GM23338 (cell line): ENCODE results near the gene SLC36A3. TPM values are rescaled to one million over a fixed set of nuclear protein-coding genes. Genes with fewer than 3 reads are reported as not detected.

Source experiments
- ATAC-seq: fragments of 200-7000 bp; cut with Tn5 transposase; 3 replicates; pipeline ENCODE4 v1.9.1; 2020
- DNase-seq: peaks from one replicate; pipeline ENCODE4 v3.0.0-alpha.2; 2015; ENCODE audit warnings: low spot score
- H2AFZ ChIP-seq: fragments of 200-600 bp; sonication (generic); 2 replicates; pipeline ENCODE4 v1.8.0; 2016; ENCODE audit warnings: antibody characterized with exemption, mild to moderate bottlenecking, moderate library complexity
- H3F3A ChIP-seq: fragments of 200-600 bp; sonication (generic); replicated peaks from 2 replicates; pipeline ENCODE4 v1.8.0; 2017; ENCODE audit warnings: antibody characterized with exemption, mixed run types, low read depth
- H3K27ac ChIP-seq: fragments of 200-600 bp; sonication (generic); 2 replicates; pipeline ENCODE4 v1.6.1; 2016; ENCODE audit warnings: low read depth
- H3K27me3 ChIP-seq: fragments of 200-600 bp; sonication (generic); 2 replicates; pipeline ENCODE4 v1.8.0; 2016; ENCODE audit warnings: mild to moderate bottlenecking, mixed run types, moderate library complexity; ENCODE audit not compliant: insufficient read depth
- H3K36me3 ChIP-seq: fragments of 200-600 bp; sonication (generic); 2 replicates; pipeline ENCODE4 v1.8.0; 2016; ENCODE audit warnings: mild to moderate bottlenecking; ENCODE audit not compliant: insufficient read depth
- H3K4me1 ChIP-seq: fragments of 200-600 bp; sonication (generic); 2 replicates; pipeline ENCODE4 v1.8.0; 2016; ENCODE audit warnings: mild to moderate bottlenecking, moderate library complexity; ENCODE audit not compliant: insufficient read depth
- H3K4me2 ChIP-seq: fragments of 200-600 bp; sonication (generic); 2 replicates; pipeline ENCODE4 v1.7.1; 2017; ENCODE audit warnings: mixed run types
- H3K4me3 ChIP-seq: fragments of 200-600 bp; sonication (generic); 2 replicates; pipeline ENCODE4 v1.6.1; 2016; ENCODE audit warnings: mixed run types
- H3K79me2 ChIP-seq: fragments of 200-600 bp; sonication (generic); replicated peaks from 2 replicates; pipeline ENCODE4 v1.8.0; 2017; ENCODE audit warnings: mild to moderate bottlenecking; ENCODE audit not compliant: insufficient read depth
- H3K9me2 ChIP-seq: fragments of 200-600 bp; sonication (generic); 2 replicates; pipeline ENCODE4 v1.8.0; 2017; ENCODE audit not compliant: insufficient read depth
- H4K20me1 ChIP-seq: fragments of 200-600 bp; sonication (generic); replicated peaks from 2 replicates; pipeline ENCODE4 v1.8.0; 2017; ENCODE audit warnings: mild to moderate bottlenecking; ENCODE audit not compliant: insufficient read depth
- H3K27ac Mint-ChIP-seq: 2 replicates; pipeline ENCODE4 v1.8.0; 2020; ENCODE audit warnings: inconsistent platforms, mild to moderate bottlenecking, moderate library complexity, mixed read lengths
- H3K27me3 Mint-ChIP-seq: 3 replicates; pipeline ENCODE4 v1.8.0; 2022; ENCODE audit warnings: low read depth, mild to moderate bottlenecking, moderate library complexity, mixed read lengths, inconsistent platforms; ENCODE audit not compliant: insufficient read depth, poor library complexity
- H3K36me3 Mint-ChIP-seq: 3 replicates; pipeline ENCODE4 v1.8.0; 2021; ENCODE audit warnings: low read depth, mild to moderate bottlenecking, inconsistent platforms, moderate library complexity, mixed read lengths
- H3K4me1 Mint-ChIP-seq: 3 replicates; pipeline ENCODE4 v1.8.0; 2020; ENCODE audit warnings: mild to moderate bottlenecking, inconsistent platforms, mixed read lengths
- H3K4me3 Mint-ChIP-seq: 3 replicates; pipeline ENCODE4 v1.8.0; 2021; ENCODE audit warnings: moderate library complexity, mild to moderate bottlenecking, inconsistent platforms, mixed read lengths
- H3K9me3 Mint-ChIP-seq: 3 replicates; pipeline ENCODE4 v1.8.0; 2020; ENCODE audit warnings: moderate library complexity, mild to moderate bottlenecking, inconsistent platforms, mixed read lengths
- CREB1 ChIP-seq: fragments of 250-450 bp; sonication (Bioruptor Pico); IDR thresholded peaks from 2 replicates; pipeline ENCODE4 v1.5.0; 2020; ENCODE audit warnings: low read depth, mild to moderate bottlenecking, moderate library complexity
- CTCF ChIP-seq, 2 experiments: fragments of 200-600 bp in 1 of 2; sonication (generic) in 1 of 2; conservative IDR thresholded peaks; 2 replicates each; pipeline versions ENCODE4 v1.5.1 to v1.6.1; 2016 to 2017; ENCODE audit warnings: antibody characterized with exemption in 2 of 2, low read depth in 2 of 2, mild to moderate bottlenecking in 2 of 2, moderate library complexity in 1 of 2
- ETS1 ChIP-seq: IDR thresholded peaks from 2 replicates; pipeline ENCODE4 v1.6.1; 2016; ENCODE audit warnings: antibody characterized with exemption
- EZH2phosphoT487 ChIP-seq: fragments of 200-600 bp; sonication (generic); IDR thresholded peaks from one replicate; pipeline ENCODE4 v1.8.1; 2018; ENCODE audit warnings: antibody characterized with exemption; ENCODE audit not compliant: unreplicated experiment
- POLR2AphosphoS5 ChIP-seq: IDR thresholded peaks from 2 replicates; pipeline ENCODE4 v1.6.1; 2016; ENCODE audit warnings: antibody characterized with exemption, low read depth
- STAT1 ChIP-seq: IDR thresholded peaks from one replicate; pipeline ENCODE4 v1.6.1; 2016; ENCODE audit warnings: antibody characterized with exemption; ENCODE audit not compliant: unreplicated experiment
- ZNF331 ChIP-seq: fragments of 250-450 bp; sonication (Bioruptor Pico); IDR thresholded peaks from 2 replicates; pipeline ENCODE4 v1.5.0; 2020; ENCODE audit warnings: low read depth, mild to moderate bottlenecking, moderate library complexity
- polyA plus RNA-seq: library from polyadenylated mRNA; unstranded; fragments of >200 nt; fragmentation: Nextera tagmentation; extraction: Ambion mirVana; gene quantifications from 2 replicates; pipeline ENCODE4 v1.2.1, GENCODE V29; 2016
- total RNA-seq: library from RNA; depleted of rRNA; stranded (reverse); fragments of >200 nt; shearing (Covaris generic); gene quantifications from 2 replicates; pipeline ENCODE4 v1.2.3, GENCODE V29; 2014

The SLC36A3 gene
- total and polyA plus RNA-seq, 2 experiments from 2014 or later: not detected

GRCh38 chr5:151270599-151270998 lies 33.0 kb downstream of the SLC36A3 start (continued):
- no peak for TF ChIP-seq CTCF (conservative IDR thresholded peaks at IDR 0.05; ENCODE audit: low read depth in 2 of 2)

GRCh38 chr5:151267491-151268260 lies 35.9 kb downstream of the SLC36A3 start:
- Histone ChIP-seq H2AFZ (no peak overlapping the region), H3K4me2 (no peak overlapping the region), H3F3A (no peaks in the 10 kb centered on the region), H3K27ac (no peak overlapping the region), H3K9me2 (no peaks in the 10 kb centered on the region), H3K79me2 (no peaks in the 10 kb centered on the region), H4K20me1 (no peaks in the 10 kb centered on the region; the same call in 1 of the 2 replicates), H3K36me3 (peaks cover 5% of the 10 kb centered on the region; the same call in 1 of the 2 replicates), H3K27me3 (no peaks in the 10 kb centered on the region), H3K4me3 (no peak overlapping the region), H3K4me1 (no peaks in the 10 kb centered on the region)
- H3K27ac Mint-ChIP-seq: no peak overlapping the region
- TF ChIP-seq STAT1: no peak
- no peaks in the 10 kb centered on the region for H3K9me3 Mint-ChIP-seq
- peaks cover 3% of the 10 kb centered on the region; the same call in 1 of the 3 replicates for H3K4me1 Mint-ChIP-seq
- H3K27me3 Mint-ChIP-seq: peaks cover 5% of the 10 kb centered on the region
- no peak overlapping the region for H3K4me3 Mint-ChIP-seq
- DNase-seq: no peak
- peaks cover 12% of the 10 kb centered on the region for H3K36me3 Mint-ChIP-seq
- ATAC-seq: no peak

GRCh38 chr5:151264113-151264512 lies 39.5 kb downstream of the SLC36A3 start:
- no peak for DNase-seq
- H3K4me3 Mint-ChIP-seq: no peak overlapping the region
- H3K27ac Mint-ChIP-seq: peak overlapping the region; percentile 19; the same call in 1 of the 2 replicates
- no peaks in the 10 kb centered on the region for H3F3A ChIP-seq
- H3K27ac ChIP-seq: no peak overlapping the region
- H3K79me2 ChIP-seq: no peaks in the 10 kb centered on the region
- no peaks in the 10 kb centered on the region for H3K4me1 ChIP-seq
- H3K4me3 ChIP-seq: no peak overlapping the region
- TF ChIP-seq POLR2AphosphoS5: no peak
- no peak for TF ChIP-seq STAT1
- no peak for TF ChIP-seq CREB1
- peaks cover 12% of the 10 kb centered on the region for H3K36me3 Mint-ChIP-seq
- H3K4me2 ChIP-seq: no peak overlapping the region
- peaks cover 5% of the 10 kb centered on the region; the same call in 1 of the 2 replicates for H3K36me3 ChIP-seq
- H3K27me3 ChIP-seq: no peaks in the 10 kb centered on the region
- no peak overlapping the region for H2AFZ ChIP-seq
- peak; percentile 77 for ATAC-seq
- H3K9me3 Mint-ChIP-seq: no peaks in the 10 kb centered on the region
- H3K9me2 ChIP-seq: no peaks in the 10 kb centered on the region
- peaks cover 5% of the 10 kb centered on the region for H3K27me3 Mint-ChIP-seq
- H4K20me1 ChIP-seq: no peaks in the 10 kb centered on the region; the same call in 1 of the 2 replicates
- H3K4me1 Mint-ChIP-seq: peaks cover 3% of the 10 kb centered on the region; the same call in 1 of the 3 replicates

GRCh38 chr5:151262532-151262931 lies 41.0 kb downstream of the SLC36A3 start:
- Histone ChIP-seq H4K20me1 (no peaks in the 10 kb centered on the region; the same call in 1 of the 2 replicates), H2AFZ (no peak overlapping the region), H3K27me3 (no peaks in the 10 kb centered on the region), H3K79me2 (no peaks in the 10 kb centered on the region), H3F3A (no peaks in the 10 kb centered on the region), H3K27ac (no peak overlapping the region), H3K9me2 (no peaks in the 10 kb centered on the region), H3K4me1 (no peaks in the 10 kb centered on the region), H3K4me3 (no peak overlapping the region), H3K4me2 (no peak overlapping the region), H3K36me3 (peaks cover 5% of the 10 kb centered on the region; the same call in 1 of the 2 replicates)
- Mint-ChIP-seq H3K4me1 (peaks cover 12% of the 10 kb centered on the region), H3K4me3 (no peak overlapping the region), H3K27me3 (peaks cover 9% of the 10 kb centered on the region), H3K36me3 (peaks cover 11% of the 10 kb centered on the region), H3K9me3 (no peaks in the 10 kb centered on the region), H3K27ac (no peak overlapping the region)
- no peak for TF ChIP-seq ZNF331 (CRISPR knock-in tag)
- TF ChIP-seq CREB1: no peak
- TF ChIP-seq EZH2phosphoT487: no peak
- TF ChIP-seq POLR2AphosphoS5: no peak
- TF ChIP-seq STAT1: no peak
- TF ChIP-seq ETS1: no peak
- no peak for DNase-seq
- ATAC-seq: no peak
